Body of pancreas (tissue), 4 donors: Measurements from ENCODE around the gene TMCO1.
A peak's percentile ranks its signal among the peaks of the same experiment; 100 is the strongest.

ENCODE experiments used
- CTCF ChIP-seq, 7 experiments: fragments of 450-650 bp in 4 of 7; fragments of 200-600 bp in 3 of 7; sonication (generic) in 3 of 7; IDR thresholded peaks; one replicate each; pipeline ENCODE4 v1.5.1; 2016 to 2019; ENCODE audit warnings: antibody characterized with exemption in 7 of 7
- POLR2A ChIP-seq, 3 donors: fragments of 450-650 bp; IDR thresholded peaks; one replicate each; pipeline ENCODE4 v1.6.1; 2016; ENCODE audit warnings: antibody characterized with exemption in 3 of 3, mild to moderate bottlenecking in 2 of 3

GRCh38 chr1:165768513-165769394, at the start of gene TMCO1:
- TF ChIP-seq CTCF (IDR thresholded peaks at IDR 0.05) (peak in 4 of 7 experiments; percentile 13 to 38 (median 32)), POLR2A (IDR thresholded peaks at IDR 0.05) (peak; percentile 57 to 92 (median 83))
